Measurements from ENCODE around the gene AANAT. TPM values are rescaled to one million over a fixed set of nuclear protein-coding genes. Genes with fewer than 3 reads are reported as not detected.

The AANAT gene
- total RNA-seq, 1 donor from 2014 or later, result not detected

GRCh38 chr17:76467809-76468633, 618 bp downstream of the AANAT start:
- DNase-seq (ENCODE audit: low read depth in 2 of 2), result no peak

- no peak for DNase-seq (ENCODE audit: low read depth in 2 of 2)
Measured at GRCh38 chr17:76468634-76469010, 1.2 kb downstream of the AANAT start.

- DNase-seq (ENCODE audit: low read depth in 2 of 2), result no peak
Measured at GRCh38 chr17:76469076-76469990, 1.9 kb downstream of the AANAT start.

- DNase-seq (ENCODE audit: low read depth in 2 of 2), result no peak
Measured at GRCh38 chr17:76469991-76470739, 2.8 kb downstream of the AANAT start.

GRCh38 chr17:76471498-76472257, 4.3 kb downstream of the AANAT start:
- DNase-seq (ENCODE audit: low read depth in 2 of 2), result no peak

GRCh38 chr17:76472258-76472645, 4.8 kb downstream of the AANAT start:
- DNase-seq (ENCODE audit: low read depth in 2 of 2), result no peak

- DNase-seq (ENCODE audit: low read depth in 2 of 2), result no peak
Measured at GRCh38 chr17:76472726-76473125, 5.3 kb downstream of the AANAT start.

- DNase-seq (ENCODE audit: low read depth in 2 of 2), result peak; percentile 33 to 47
Measured at GRCh38 chr17:76473541-76473985, 6.2 kb downstream of the AANAT start.

- no peak for DNase-seq (ENCODE audit: low read depth in 2 of 2)
Measured at GRCh38 chr17:76474238-76474637, 6.8 kb downstream of the AANAT start.

- no peak for DNase-seq (ENCODE audit: low read depth in 2 of 2)
Measured at GRCh38 chr17:76474894-76475293, 7.5 kb downstream of the AANAT start.

- DNase-seq (ENCODE audit: low read depth in 2 of 2), result no peak
Measured at GRCh38 chr17:76475302-76475701, 7.9 kb downstream of the AANAT start.

- DNase-seq (ENCODE audit: low read depth in 2 of 2), result no peak
Measured at GRCh38 chr17:76476736-76477135, 9.3 kb downstream of the AANAT start.

GRCh38 chr17:76477576-76477975, 10.2 kb downstream of the AANAT start:
- DNase-seq (ENCODE audit: low read depth in 2 of 2), result no peak

- DNase-seq (ENCODE audit: low read depth in 2 of 2), result no peak
Measured at GRCh38 chr17:76478097-76478496, 10.7 kb downstream of the AANAT start.

GRCh38 chr17:76478730-76479514, 11.5 kb downstream of the AANAT start:
- no peak for DNase-seq (ENCODE audit: low read depth in 2 of 2)

GRCh38 chr17:76479515-76480060, 12.2 kb downstream of the AANAT start:
- no peak for DNase-seq (ENCODE audit: low read depth in 2 of 2)

- no peak for DNase-seq (ENCODE audit: low read depth in 2 of 2)
Measured at GRCh38 chr17:76480632-76481031, 13.2 kb downstream of the AANAT start.

- DNase-seq (ENCODE audit: low read depth in 2 of 2), result no peak
Measured at GRCh38 chr17:76481071-76481655, 13.8 kb downstream of the AANAT start.

- no peak for DNase-seq (ENCODE audit: low read depth in 2 of 2)
Measured at GRCh38 chr17:76484228-76484725, 16.9 kb downstream of the AANAT start.
